ENCODE data around the gene EIF4G1.

The EIF4G1 gene

DNA sequence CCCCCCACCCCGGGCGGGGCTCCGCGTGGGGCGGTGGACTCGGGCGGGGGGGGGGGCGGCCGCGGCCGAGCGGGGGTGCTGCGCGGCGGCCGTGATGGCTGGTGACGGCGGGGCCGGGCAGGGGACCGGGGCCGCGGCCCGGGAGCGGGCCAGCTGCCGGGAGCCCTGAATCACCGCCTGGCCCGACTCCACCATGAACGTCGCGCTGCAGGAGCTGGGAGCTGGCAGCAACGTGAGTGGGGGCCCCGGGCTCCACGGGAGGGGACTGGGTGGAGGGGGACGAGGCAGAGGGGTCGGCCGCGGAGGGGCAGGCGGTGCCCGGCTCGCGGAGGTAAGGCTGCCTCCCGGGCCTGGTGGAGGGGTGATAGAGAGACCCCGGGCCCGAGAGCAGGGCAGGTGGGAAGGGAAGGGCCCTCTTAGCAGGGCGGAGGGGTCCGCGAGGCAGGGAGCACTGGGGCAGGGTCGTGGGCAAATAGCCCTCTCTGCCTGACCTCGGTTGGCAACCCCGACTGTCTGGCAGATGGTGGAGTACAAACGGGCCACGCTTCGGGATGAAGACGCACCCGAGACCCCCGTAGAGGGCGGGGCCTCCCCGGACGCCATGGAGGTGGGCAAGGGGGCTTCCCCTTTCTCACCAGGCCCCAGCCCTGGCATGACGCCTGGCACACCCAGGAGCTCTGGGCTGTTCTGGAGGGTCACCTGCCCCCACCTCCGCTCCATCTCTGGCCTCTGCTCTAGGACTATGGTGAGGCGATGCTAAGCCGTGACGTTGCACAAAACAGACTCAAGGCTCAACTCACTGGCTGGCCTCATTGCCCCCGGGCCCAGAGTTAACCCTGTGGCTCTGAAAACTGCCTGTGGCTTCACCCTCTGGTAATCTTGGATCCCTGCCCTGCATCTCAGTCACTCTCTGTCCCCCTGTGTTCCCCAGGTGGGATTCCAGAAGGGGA, 38.2 kb upstream of the EIF4G1 start, which contains the start of gene ECE2:
ECE2 (plus strand) TSS at position 62 of the 950 bp plus-strand sequence; CDS start at position 194, 132 bp downstream.
- H3K79me1 ChIP-seq (ENCODE audit: low read depth, low read length): no peaks in the 10 kb centered on the region
- H2BK12ac ChIP-seq (ENCODE audit: low read length): peak within 1 kb of the TSS; percentile 91
- H3K23ac ChIP-seq (ENCODE audit: low read depth, low read length, poor library complexity): peak within 1 kb of the TSS; percentile 50
- no peak within 1 kb of the TSS for H2BK120ac ChIP-seq (ENCODE audit: low read depth, low read length)
- peak within 1 kb of the TSS; percentile 60 for H3K18ac ChIP-seq (ENCODE audit: low read length)
- H3K14ac ChIP-seq (ENCODE audit: low read length): peak within 1 kb of the TSS; percentile 50
- H3K4me1 ChIP-seq (ENCODE audit: control insufficient read depth in 2 of 2, insufficient read depth in 1 of 2, low read depth in 1 of 2, low read length in 2 of 2): peaks cover 0 to 3% of the 10 kb centered on the region in 2 donors
- no peak within 1 kb of the TSS for H2BK5ac ChIP-seq (ENCODE audit: low read length)
- no peak within 1 kb of the TSS for H2BK15ac ChIP-seq (ENCODE audit: low read length)
- no peaks in the 10 kb centered on the region for H3K36me3 ChIP-seq (replicated peaks in 1 of 2; ENCODE audit: control insufficient read depth in 2 of 2, insufficient read depth in 2 of 2, low read length in 2 of 2)
- H4K8ac ChIP-seq (ENCODE audit: low read depth, low read length): peak within 1 kb of the TSS; percentile 84
- peak within 1 kb of the TSS in 1 of 2 donors; percentile 45 for H3K4me3 ChIP-seq (ENCODE audit: low read length in 2 of 2)
- H3K27me3 ChIP-seq (ENCODE audit: control insufficient read depth in 3 of 3, insufficient read depth in 3 of 3, low read depth in 1 of 3, low read length in 3 of 3): peaks cover 3 to 70% (median 33%) of the 10 kb centered on the region in 3 experiments
- peak within 1 kb of the TSS; percentile 71 for H2AK5ac ChIP-seq (ENCODE audit: low read depth, low read length)
- DNase-seq (ENCODE audit: low spot score): no peak
- no CpG with 5 or more reads among the region's 65 CpGs for WGBS, 2 donors (ENCODE audit: extremely low coverage in 2 of 2, insufficient read length in 2 of 2, insufficient replicate concordance in 1 of 2)
- no peak within 1 kb of the TSS for H3K27ac ChIP-seq (replicated peaks; ENCODE audit: low read length)
- H3K9ac ChIP-seq (ENCODE audit: low read depth, low read length, poor library complexity): peak within 1 kb of the TSS; percentile 66
- peak within 1 kb of the TSS; percentile 38 for H3K4me2 ChIP-seq (ENCODE audit: insufficient read depth, low read length, poor library complexity, severe bottlenecking)
- H3K4ac ChIP-seq (ENCODE audit: low read length): peak within 1 kb of the TSS; percentile 28
- peak within 1 kb of the TSS; percentile 75 for H2AFZ ChIP-seq (ENCODE audit: low read length)
- H4K91ac ChIP-seq (ENCODE audit: low read depth, low read length, poor library complexity): no peak within 1 kb of the TSS
- H3K9me3 ChIP-seq (replicated peaks in 1 of 2; ENCODE audit: control insufficient read depth in 2 of 2, insufficient read depth in 1 of 2, low read depth in 1 of 2, low read length in 2 of 2): peaks cover 0 to 3% of the 10 kb centered on the region in 2 donors

DNA sequence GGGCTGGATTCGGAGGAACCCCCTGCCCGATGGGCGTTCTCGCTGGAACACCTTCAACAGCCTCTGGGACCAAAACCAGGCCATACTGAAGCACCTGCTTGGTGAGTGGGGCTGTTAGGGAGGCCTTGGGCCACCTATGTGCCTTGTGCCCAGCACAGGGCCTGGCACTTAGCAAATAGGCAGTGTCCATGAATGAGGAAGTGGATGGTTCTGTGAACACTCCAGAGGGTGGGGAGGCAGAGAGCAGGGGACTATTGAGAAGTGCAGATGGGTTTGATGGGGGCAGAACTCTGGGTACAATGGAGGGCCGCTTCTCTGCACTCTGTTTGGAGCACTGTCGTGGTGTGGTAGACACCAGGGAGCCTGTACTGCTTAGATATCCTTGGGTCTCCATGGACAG, 37.0 kb upstream of the EIF4G1 start:
- Histone ChIP-seq H2AK5ac (ENCODE audit: low read depth, low read length) (peak overlapping the region; percentile 27), H3K14ac (ENCODE audit: low read length) (no peak overlapping the region)

GRCh38 chr3:184282941-184283340, 31.5 kb upstream of the EIF4G1 start:
- Histone ChIP-seq H3K14ac (ENCODE audit: low read length) (no peak overlapping the region), H3K4me1 (ENCODE audit: control insufficient read depth in 2 of 2, insufficient read depth in 1 of 2, low read depth in 1 of 2, low read length in 2 of 2) (peaks cover 0 to 2% of the 10 kb centered on the region in 2 donors), H3K27ac (replicated peaks; ENCODE audit: low read length) (no peak overlapping the region), H3K4me2 (ENCODE audit: insufficient read depth, low read length, poor library complexity, severe bottlenecking) (no peak overlapping the region), H3K36me3 (replicated peaks in 1 of 2; ENCODE audit: control insufficient read depth in 2 of 2, insufficient read depth in 2 of 2, low read length in 2 of 2) (no peaks in the 10 kb centered on the region), H3K9ac (ENCODE audit: low read depth, low read length, poor library complexity) (no peak overlapping the region), H3K4me3 (ENCODE audit: low read length in 2 of 2) (no peak overlapping the region), H3K27me3 (ENCODE audit: control insufficient read depth in 3 of 3, insufficient read depth in 3 of 3, low read depth in 1 of 3, low read length in 3 of 3) (peaks cover 0 to 46% (median 1%) of the 10 kb centered on the region in 3 experiments), H3K18ac (ENCODE audit: low read length) (no peak overlapping the region), H4K8ac (ENCODE audit: low read depth, low read length) (no peak overlapping the region), H2BK120ac (ENCODE audit: low read depth, low read length) (no peak overlapping the region), H3K79me1 (ENCODE audit: low read depth, low read length) (no peaks in the 10 kb centered on the region), H3K9me3 (replicated peaks in 1 of 2; ENCODE audit: control insufficient read depth in 2 of 2, insufficient read depth in 1 of 2, low read depth in 1 of 2, low read length in 2 of 2) (no peaks in the 10 kb centered on the region), H2BK15ac (ENCODE audit: low read length) (no peak overlapping the region), H3K4ac (ENCODE audit: low read length) (no peak overlapping the region), H2BK12ac (ENCODE audit: low read length) (no peak overlapping the region), H3K23ac (ENCODE audit: low read depth, low read length, poor library complexity) (no peak overlapping the region), H2AFZ (ENCODE audit: low read length) (no peak overlapping the region), H2BK5ac (ENCODE audit: low read length) (no peak overlapping the region), H4K91ac (ENCODE audit: low read depth, low read length, poor library complexity) (no peak overlapping the region), H2AK5ac (ENCODE audit: low read depth, low read length) (no peak overlapping the region)
- no peak for DNase-seq (ENCODE audit: low spot score)
- WGBS, 2 donors (ENCODE audit: extremely low coverage in 2 of 2, insufficient read length in 2 of 2, insufficient replicate concordance in 1 of 2): no CpG with 5 or more reads among the region's 4 CpGs

More for the DNA sequence above, 37.0 kb upstream of the EIF4G1 start:
- Histone ChIP-seq H3K4ac (ENCODE audit: low read length) (no peak overlapping the region), H4K8ac (ENCODE audit: low read depth, low read length) (no peak overlapping the region), H4K91ac (ENCODE audit: low read depth, low read length, poor library complexity) (no peak overlapping the region), H2AFZ (ENCODE audit: low read length) (no peak overlapping the region), H2BK5ac (ENCODE audit: low read length) (no peak overlapping the region), H3K23ac (ENCODE audit: low read depth, low read length, poor library complexity) (no peak overlapping the region), H3K4me2 (ENCODE audit: insufficient read depth, low read length, poor library complexity, severe bottlenecking) (no peak overlapping the region), H2BK12ac (ENCODE audit: low read length) (no peak overlapping the region), H2BK15ac (ENCODE audit: low read length) (no peak overlapping the region), H3K4me1 (ENCODE audit: control insufficient read depth in 2 of 2, insufficient read depth in 1 of 2, low read depth in 1 of 2, low read length in 2 of 2) (peaks cover 0 to 3% of the 10 kb centered on the region in 2 donors), H3K9me3 (replicated peaks in 1 of 2; ENCODE audit: control insufficient read depth in 2 of 2, insufficient read depth in 1 of 2, low read depth in 1 of 2, low read length in 2 of 2) (peaks cover 0 to 3% of the 10 kb centered on the region in 2 donors), H3K4me3 (ENCODE audit: low read length in 2 of 2) (no peak overlapping the region), H3K27me3 (ENCODE audit: control insufficient read depth in 3 of 3, insufficient read depth in 3 of 3, low read depth in 1 of 3, low read length in 3 of 3) (peaks cover 3 to 78% (median 33%) of the 10 kb centered on the region in 3 experiments), H3K36me3 (replicated peaks in 1 of 2; ENCODE audit: control insufficient read depth in 2 of 2, insufficient read depth in 2 of 2, low read length in 2 of 2) (no peaks in the 10 kb centered on the region), H2BK120ac (ENCODE audit: low read depth, low read length) (no peak overlapping the region), H3K79me1 (ENCODE audit: low read depth, low read length) (no peaks in the 10 kb centered on the region), H3K18ac (ENCODE audit: low read length) (no peak overlapping the region), H3K27ac (replicated peaks; ENCODE audit: low read length) (no peak overlapping the region), H3K9ac (ENCODE audit: low read depth, low read length, poor library complexity) (no peak overlapping the region)
- WGBS, 2 donors (ENCODE audit: extremely low coverage in 2 of 2, insufficient read length in 2 of 2, insufficient replicate concordance in 1 of 2): no CpG with 5 or more reads among the region's 6 CpGs
- DNase-seq (ENCODE audit: low spot score): no peak

GRCh38 chr3:184283681-184284080, 30.7 kb upstream of the EIF4G1 start:
- Histone ChIP-seq H2BK5ac (ENCODE audit: low read length) (no peak overlapping the region), H2BK15ac (ENCODE audit: low read length) (no peak overlapping the region), H3K9me3 (replicated peaks in 1 of 2; ENCODE audit: control insufficient read depth in 2 of 2, insufficient read depth in 1 of 2, low read depth in 1 of 2, low read length in 2 of 2) (no peaks in the 10 kb centered on the region), H2BK12ac (ENCODE audit: low read length) (no peak overlapping the region), H3K27me3 (ENCODE audit: control insufficient read depth in 3 of 3, insufficient read depth in 3 of 3, low read depth in 1 of 3, low read length in 3 of 3) (peaks cover 0 to 40% (median 0%) of the 10 kb centered on the region in 3 experiments), H2AFZ (ENCODE audit: low read length) (no peak overlapping the region), H3K23ac (ENCODE audit: low read depth, low read length, poor library complexity) (no peak overlapping the region), H3K4me1 (ENCODE audit: control insufficient read depth in 2 of 2, insufficient read depth in 1 of 2, low read depth in 1 of 2, low read length in 2 of 2) (peaks cover 0 to 2% of the 10 kb centered on the region in 2 donors), H3K36me3 (replicated peaks in 1 of 2; ENCODE audit: control insufficient read depth in 2 of 2, insufficient read depth in 2 of 2, low read length in 2 of 2) (no peaks in the 10 kb centered on the region), H3K4ac (ENCODE audit: low read length) (peak overlapping the region; percentile 70), H3K4me3 (ENCODE audit: low read length in 2 of 2) (no peak overlapping the region), H3K9ac (ENCODE audit: low read depth, low read length, poor library complexity) (peak overlapping the region; percentile 56), H3K18ac (ENCODE audit: low read length) (no peak overlapping the region), H3K4me2 (ENCODE audit: insufficient read depth, low read length, poor library complexity, severe bottlenecking) (peak overlapping the region; percentile 14), H3K79me1 (ENCODE audit: low read depth, low read length) (no peaks in the 10 kb centered on the region), H4K91ac (ENCODE audit: low read depth, low read length, poor library complexity) (no peak overlapping the region), H2BK120ac (ENCODE audit: low read depth, low read length) (no peak overlapping the region), H3K14ac (ENCODE audit: low read length) (no peak overlapping the region), H2AK5ac (ENCODE audit: low read depth, low read length) (no peak overlapping the region), H3K27ac (replicated peaks; ENCODE audit: low read length) (no peak overlapping the region), H4K8ac (ENCODE audit: low read depth, low read length) (no peak overlapping the region)
- DNase-seq (ENCODE audit: low spot score): no peak
- WGBS, 2 donors (ENCODE audit: extremely low coverage in 2 of 2, insufficient read length in 2 of 2, insufficient replicate concordance in 1 of 2): no CpG with 5 or more reads among the region's 8 CpGs
